GM19372 (cell line): ENCODE results near the gene MACROD1.

Experiments
- ATAC-seq: cut with Tn5 transposase; IDR thresholded peaks from one replicate; pipeline ENCODE4 v1.9.1; 2021; ENCODE audit warnings: mild to moderate bottlenecking, low read depth, moderate library complexity; ENCODE audit not compliant: unreplicated experiment

MACROD1 gene

GRCh38 chr11:64115531-64116522, 50.1 kb downstream of the MACROD1 start:
- no peak for ATAC-seq

GRCh38 chr11:64114231-64114630, 51.7 kb downstream of the MACROD1 start:
- ATAC-seq = no peak

GRCh38 chr11:64113462-64113780, 52.5 kb downstream of the MACROD1 start:
- ATAC-seq = no peak

- ATAC-seq = no peak
Measured at GRCh38 chr11:64112771-64113461, 53.0 kb downstream of the MACROD1 start.

GRCh38 chr11:64110465-64111375, 55.2 kb downstream of the MACROD1 start:
- ATAC-seq = no peak

GRCh38 chr11:64109332-64109731, 56.6 kb downstream of the MACROD1 start:
- ATAC-seq = no peak

- no peak for ATAC-seq
Measured at GRCh38 chr11:64107303-64107702, 58.6 kb downstream of the MACROD1 start.

- no peak for ATAC-seq
Measured at GRCh38 chr11:64104632-64105031, 61.3 kb downstream of the MACROD1 start.

- no peak for ATAC-seq
Measured at GRCh38 chr11:64103277-64103985, 62.5 kb downstream of the MACROD1 start.

- no peak for ATAC-seq
Measured at GRCh38 chr11:64102005-64102738, 63.7 kb downstream of the MACROD1 start.

GRCh38 chr11:64101461-64101860, 64.5 kb downstream of the MACROD1 start:
- ATAC-seq = no peak

GRCh38 chr11:64100782-64101353, 65.0 kb downstream of the MACROD1 start:
- no peak for ATAC-seq

- ATAC-seq = no peak
Measured at GRCh38 chr11:64100360-64100759, 65.6 kb downstream of the MACROD1 start.

GRCh38 chr11:64099436-64099835, 66.5 kb downstream of the MACROD1 start:
- no peak for ATAC-seq

- no peak for ATAC-seq
Measured at GRCh38 chr11:64098318-64098831, 67.5 kb downstream of the MACROD1 start.

- no peak for ATAC-seq
Measured at GRCh38 chr11:64097468-64098317, 68.2 kb downstream of the MACROD1 start.

- no peak for ATAC-seq
Measured at GRCh38 chr11:64096835-64097234, 69.1 kb downstream of the MACROD1 start.

- ATAC-seq = no peak
Measured at GRCh38 chr11:64095949-64096348, 70.0 kb downstream of the MACROD1 start.
